Astrocyte (in vitro differentiated cells and primary cell): Measurements from ENCODE around the gene UST.

Source experiments
- EZH2 ChIP-seq: IDR thresholded peaks from 2 replicates; pipeline ENCODE4 v1.6.1; 2012; ENCODE audit warnings: mild to moderate bottlenecking, low read length, inconsistent platforms; ENCODE audit not compliant: insufficient read depth
- TF ChIP-seq, protein P1 (sequence below): IDR thresholded peaks from 2 replicates; pipeline ENCODE4 v1.5.1; 2011; ENCODE audit warnings: low read depth, mild to moderate bottlenecking, inconsistent platforms, low read length, moderate library complexity; ENCODE audit not compliant: insufficient read depth

DNA sequence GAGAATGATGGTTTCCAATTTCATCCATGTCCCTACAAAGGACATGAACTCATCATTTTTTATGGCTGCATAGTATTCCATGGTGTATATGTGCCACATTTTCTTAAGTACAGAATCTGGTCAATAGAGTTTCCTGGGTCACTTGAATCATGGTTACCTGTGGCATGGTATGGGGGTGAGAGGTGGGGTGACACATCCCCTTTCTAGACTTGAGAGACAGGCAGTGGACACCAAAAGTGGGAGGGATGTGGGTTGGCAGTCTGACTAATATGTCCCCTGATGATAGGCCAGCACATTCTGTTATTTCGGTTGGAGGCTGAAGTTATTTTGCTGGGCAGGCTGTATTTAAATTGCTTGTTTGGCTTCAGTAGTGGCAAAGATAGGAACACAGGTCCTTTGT, 78.1 kb downstream of the UST start:
- TF ChIP-seq, protein P1, sequence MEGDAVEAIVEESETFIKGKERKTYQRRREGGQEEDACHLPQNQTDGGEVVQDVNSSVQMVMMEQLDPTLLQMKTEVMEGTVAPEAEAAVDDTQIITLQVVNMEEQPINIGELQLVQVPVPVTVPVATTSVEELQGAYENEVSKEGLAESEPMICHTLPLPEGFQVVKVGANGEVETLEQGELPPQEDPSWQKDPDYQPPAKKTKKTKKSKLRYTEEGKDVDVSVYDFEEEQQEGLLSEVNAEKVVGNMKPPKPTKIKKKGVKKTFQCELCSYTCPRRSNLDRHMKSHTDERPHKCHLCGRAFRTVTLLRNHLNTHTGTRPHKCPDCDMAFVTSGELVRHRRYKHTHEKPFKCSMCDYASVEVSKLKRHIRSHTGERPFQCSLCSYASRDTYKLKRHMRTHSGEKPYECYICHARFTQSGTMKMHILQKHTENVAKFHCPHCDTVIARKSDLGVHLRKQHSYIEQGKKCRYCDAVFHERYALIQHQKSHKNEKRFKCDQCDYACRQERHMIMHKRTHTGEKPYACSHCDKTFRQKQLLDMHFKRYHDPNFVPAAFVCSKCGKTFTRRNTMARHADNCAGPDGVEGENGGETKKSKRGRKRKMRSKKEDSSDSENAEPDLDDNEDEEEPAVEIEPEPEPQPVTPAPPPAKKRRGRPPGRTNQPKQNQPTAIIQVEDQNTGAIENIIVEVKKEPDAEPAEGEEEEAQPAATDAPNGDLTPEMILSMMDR: no peak
- no peak for TF ChIP-seq EZH2
